K562 (cell line): Measurements from ENCODE around the gene MTTP. TPM values are rescaled to one million over a fixed set of nuclear protein-coding genes. Genes with fewer than 3 reads are reported as not detected.
"Not testable (repeated sequence)": the region's sequence is repeated elsewhere in the genome, so short reads cannot be mapped to it uniquely, and the experiment has no call there.

Experiments used
- ATAC-seq: fragments of 200-7000 bp; cut with Tn5 transposase; 3 replicates; pipeline ENCODE4 v1.9.1; 2020; ENCODE audit warnings: moderate library complexity
- BruUV-seq: library from RNA; stranded (reverse); fragments of 400-500 nt; replicated peaks from 2 replicates; lab custom pipeline; 2021; lab: Mats Ljungman, UMichigan
- CTCF ChIA-PET: fragments of 300-600 bp; formaldehyde crosslinking; extraction: SDS; loops from one replicate; lab custom pipeline; 2021; ENCODE audit warnings: low intra/inter-chr PET ratio; lab: Yijun Ruan, JAX
- POLR2A ChIA-PET: fragments of 300-600, 350-650 bp; sonication (Branson Sonifier 250); formaldehyde crosslinking; extraction: SDS; loops from one replicate; lab custom pipeline; 2021; ENCODE audit warnings: antibody characterized with exemption, inconsistent platforms; lab: Yijun Ruan, JAX
- DNase-seq, 4 experiments: peaks; one replicate each; pipeline versions ENCODE4 v3.0.0 to v3.0.0-alpha.2; 2011 to 2018; ENCODE audit warnings: low spot score in 3 of 4, mixed read lengths in 3 of 4; ENCODE audit errors: extremely low read depth in 1 of 4
- FAIRE-seq: peaks from 2 replicates; lab custom pipeline; 2011; peaks lifted over from hg19 to GRCh38; lab: Jason Lieb, UNC
- H2AFZ ChIP-seq: 2 replicates; pipeline ENCODE4 v1.6.0; 2011; ENCODE audit warnings: low read depth, low read length, control low read depth, inconsistent platforms
- H3K27ac ChIP-seq: fragments of 200-600 bp; 3 replicates; pipeline ENCODE4 v1.8.0; 2011; ENCODE audit warnings: low read depth, mild to moderate bottlenecking, control low read depth, inconsistent platforms, low read length, moderate library complexity, mixed read lengths; ENCODE audit errors: extremely low read depth
- H3K27me3 ChIP-seq, 2 experiments: fragments of 300-600 bp in 1 of 2; 2 replicates in 1 of 2; 3 replicates in 1 of 2; pipeline versions ENCODE4 v1.6.0 to v1.8.0; 2011; ENCODE audit warnings: inconsistent platforms in 2 of 2, low read length in 2 of 2, mild to moderate bottlenecking in 1 of 2, mixed read lengths in 1 of 2, moderate library complexity in 1 of 2; ENCODE audit not compliant: control insufficient read depth in 2 of 2, insufficient read depth in 2 of 2
- H3K36me3 ChIP-seq: fragments of 300-600 bp; 3 replicates; pipeline ENCODE4 v1.8.0; 2011; ENCODE audit warnings: mild to moderate bottlenecking, low read length, inconsistent platforms; ENCODE audit not compliant: control insufficient read depth, insufficient read depth
- H3K4me1 ChIP-seq, 2 experiments: fragments of 200-600 bp in 1 of 2; replicated peaks in 1 of 2; 2 replicates in 1 of 2; 3 replicates in 1 of 2; pipeline versions ENCODE4 v1.5.1 to v1.8.0; 2011; ENCODE audit warnings: inconsistent platforms in 2 of 2, low read length in 2 of 2, mild to moderate bottlenecking in 1 of 2, mixed read lengths in 1 of 2, moderate library complexity in 1 of 2; ENCODE audit not compliant: control insufficient read depth in 2 of 2, insufficient read depth in 2 of 2
- H3K4me2 ChIP-seq: 2 replicates; pipeline ENCODE4 v1.6.1; 2011; ENCODE audit warnings: low read length, control low read depth, inconsistent platforms, mixed read lengths; ENCODE audit not compliant: insufficient read depth
- H3K4me3 ChIP-seq: fragments of 200-600 bp; sonication (generic), shearing (Covaris generic); 2 replicates; pipeline ENCODE4 v1.5.1; 2016; ENCODE audit warnings: control low read depth, inconsistent platforms
- H3K79me2 ChIP-seq: fragments of 200-600 bp; 3 replicates; pipeline ENCODE4 v1.8.0; 2011; ENCODE audit warnings: low read length, inconsistent platforms; ENCODE audit not compliant: control insufficient read depth, insufficient read depth
- H3K9ac ChIP-seq, 2 experiments: 2 replicates each; pipeline versions ENCODE4 v1.6.0 to v1.6.1; 2011; ENCODE audit warnings: low read depth in 2 of 2, low read length in 2 of 2, control low read depth in 1 of 2, inconsistent platforms in 1 of 2, mild to moderate bottlenecking in 1 of 2, mixed read lengths in 1 of 2; ENCODE audit not compliant: insufficient read depth in 1 of 2
- H3K9me1 ChIP-seq: one replicate; pipeline ENCODE4 v1.6.0; 2011; ENCODE audit warnings: inconsistent platforms, mild to moderate bottlenecking, low read length, moderate library complexity; ENCODE audit not compliant: control insufficient read depth, insufficient read depth
- H3K9me3 ChIP-seq: replicated peaks from 2 replicates; pipeline ENCODE4 v1.5.1; 2011; ENCODE audit warnings: low read depth, low read length, inconsistent platforms; ENCODE audit not compliant: control insufficient read depth, insufficient read depth
- H4K20me1 ChIP-seq: replicated peaks from 2 replicates; pipeline ENCODE4 v1.6.1; 2011; ENCODE audit warnings: low read length, inconsistent platforms, mixed read lengths; ENCODE audit not compliant: control insufficient read depth, insufficient read depth
- CGGBP1 ChIP-seq: fragments of 250-450 bp; sonication (Bioruptor Pico); IDR thresholded peaks from 2 replicates; pipeline ENCODE4 v1.9.0; 2021; ENCODE audit warnings: mild to moderate bottlenecking
- CREB3 ChIP-seq: fragments of 450-650 bp; conservative IDR thresholded peaks from 2 replicates; pipeline ENCODE4 v1.6.1; 2016; ENCODE audit warnings: missing genetic modification characterization, low read depth, mild to moderate bottlenecking, missing compliant biosample characterization, moderate library complexity
- HNRNPK ChIP-seq: fragments of 200-400 bp; formaldehyde crosslinking; IDR thresholded peaks from one replicate; pipeline ENCODE4 v1.6.1; 2018; ENCODE audit warnings: mild to moderate bottlenecking, low read depth, low read length; ENCODE audit not compliant: poor library complexity, severe bottlenecking
- POLR2H ChIP-seq: IDR thresholded peaks from 2 replicates; pipeline ENCODE4 v1.6.1; 2016; ENCODE audit warnings: missing genetic modification characterization, low read depth, mild to moderate bottlenecking, control low read depth, missing compliant biosample characterization, moderate library complexity
- PREB ChIP-seq: sonication (generic); formaldehyde crosslinking; IDR thresholded peaks from 2 replicates; pipeline ENCODE4 v1.8.1; 2023; ENCODE audit warnings: mild to moderate bottlenecking, missing genetic modification reagents
- ZNF431 ChIP-seq: sonication (generic); formaldehyde crosslinking; IDR thresholded peaks from 2 replicates; pipeline ENCODE4 v1.8.0; 2022; ENCODE audit warnings: mild to moderate bottlenecking, missing genetic modification reagents
- ZNF766 ChIP-seq: fragments of 200-800 bp; sonication (Bioruptor generic); conservative IDR thresholded peaks from 2 replicates; pipeline ENCODE4 v1.6.1; 2016; ENCODE audit warnings: missing genetic modification characterization, missing compliant biosample characterization
- WGBS: fragments of 100-300 bp; shearing (Covaris generic); methylation state at CpG from one replicate; pipeline ENCODE4 v1.1.6; 2016; ENCODE audit warnings: low coverage, mixed read lengths; ENCODE audit not compliant: insufficient coverage; ENCODE audit errors: missing lambda C conversion rate; 5-methylcytosine and 5-hydroxymethylcytosine counted together
- in situ Hi-C: fragments of 300-500 bp; cut with MboI; formaldehyde crosslinking; loops from 4 replicates; pipeline ENCODE4 v1.15.0; 2018; ENCODE audit warnings: inconsistent platforms, mixed read lengths
- intact Hi-C: fragments of 100-400 bp; cut with micrococcal nuclease; formaldehyde crosslinking; loops from 2 replicates; pipeline ENCODE4 v1.14.2; 2022
- polyA plus RNA-seq, 8 experiments: library from polyadenylated mRNA; depleted of rRNA in 4 of 8; stranded (reverse) in 5 of 8; unstranded in 3 of 8; fragments of >200 nt; fragmentation: Nextera tagmentation in 2 of 8; fragmentation: Illumina TruSeq in 1 of 8; extraction: Ambion mirVana in 2 of 8; extraction: Trizol in 1 of 8; gene quantifications; 2 replicates each; pipeline versions ENCODE4 v1.2.1 to v1.2.3, GENCODE V29; 2011 to 2014; ENCODE audit warnings: inconsistent platforms in 1 of 8, missing spikeins in 1 of 8
- total RNA-seq, 7 experiments: library from RNA; depleted of rRNA in 6 of 7; stranded (reverse); fragments of >200 nt in 6 of 7; fragmentation: Illumina TruSeq in 2 of 7; extraction: Trizol in 2 of 7; gene quantifications; 2 replicates each; pipeline versions ENCODE4 v1.2.1 to v1.2.3, GENCODE V29; 2011 to 2021; ENCODE audit warnings: low replicate concordance in 1 of 7

Gene MTTP
- total and polyA plus RNA-seq, 9 of the 15 experiments (the other 6 are each of a cell fraction or from before 2014, with no cell fraction given): 0.01 to 0.29 (median 0.04) TPM; not detected in 2

- Histone ChIP-seq H4K20me1 (no peaks in the 10 kb centered on the region), H3K4me1 (no peaks in the 10 kb centered on the region), H3K79me2 (no peaks in the 10 kb centered on the region), H3K27ac (no peak overlapping the region), H3K4me3 (no peak overlapping the region), H3K9me3 (no peaks in the 10 kb centered on the region), H3K9ac (no peak overlapping the region), H3K9me1 (no peaks in the 10 kb centered on the region), H3K27me3 (0 out of 5 replicates have a peak, but pooled peaks cover 0 to 3% of the 10 kb centered on the region in 2 experiments), H2AFZ (no peak overlapping the region), H3K4me2 (no peak overlapping the region), H3K36me3 (no peaks in the 10 kb centered on the region)
- WGBS: 10% methylated on average over 3 of the region's 3 CpGs
- no peak for ATAC-seq
- ChIA-PET POLR2A (no interaction called here), CTCF (no interaction called here)
- DNase-seq: no peak
- in situ Hi-C loops: no loop called here
- intact Hi-C loops: no loop called here
- no peak for FAIRE-seq
- no TSS peak for BruUV-seq
- TF ChIP-seq CGGBP1 (CRISPR knock-in tag) (no peak), ZNF766 (CRISPR knock-in tag) (no peak), ZNF431 (CRISPR knock-in tag) (no peak), CREB3 (no peak), PREB (CRISPR knock-in tag) (no peak), POLR2H (tag) (no peak), HNRNPK (no peak)
Measured at GRCh38 chr4:99529956-99530355, 44.7 kb upstream of the MTTP start.

GRCh38 chr4:99534699-99535098 is 39.9 kb upstream of the MTTP start:
- H3K36me3 ChIP-seq, POLR2A ChIA-PET, FAIRE-seq, H3K9me1 ChIP-seq, in situ Hi-C loops, H3K4me2 ChIP-seq, H4K20me1 ChIP-seq, H3K79me2 ChIP-seq, H2AFZ ChIP-seq, H3K9me3 ChIP-seq, H3K27ac ChIP-seq, intact Hi-C loops, H3K9ac ChIP-seq, BruUV-seq, H3K4me1 ChIP-seq, H3K4me3 ChIP-seq, H3K27me3 ChIP-seq, CTCF ChIA-PET, ATAC-seq, DNase-seq: not testable (repeated sequence)
- 0% methylated on average over 3 of the region's 3 CpGs for WGBS
